ENCODE measurements around the gene UBE2L3.
"Not testable (repeated sequence)": the region's sequence is repeated elsewhere in the genome, so short reads cannot be mapped to it uniquely, and the experiment has no call there.

Gene UBE2L3

DNA sequence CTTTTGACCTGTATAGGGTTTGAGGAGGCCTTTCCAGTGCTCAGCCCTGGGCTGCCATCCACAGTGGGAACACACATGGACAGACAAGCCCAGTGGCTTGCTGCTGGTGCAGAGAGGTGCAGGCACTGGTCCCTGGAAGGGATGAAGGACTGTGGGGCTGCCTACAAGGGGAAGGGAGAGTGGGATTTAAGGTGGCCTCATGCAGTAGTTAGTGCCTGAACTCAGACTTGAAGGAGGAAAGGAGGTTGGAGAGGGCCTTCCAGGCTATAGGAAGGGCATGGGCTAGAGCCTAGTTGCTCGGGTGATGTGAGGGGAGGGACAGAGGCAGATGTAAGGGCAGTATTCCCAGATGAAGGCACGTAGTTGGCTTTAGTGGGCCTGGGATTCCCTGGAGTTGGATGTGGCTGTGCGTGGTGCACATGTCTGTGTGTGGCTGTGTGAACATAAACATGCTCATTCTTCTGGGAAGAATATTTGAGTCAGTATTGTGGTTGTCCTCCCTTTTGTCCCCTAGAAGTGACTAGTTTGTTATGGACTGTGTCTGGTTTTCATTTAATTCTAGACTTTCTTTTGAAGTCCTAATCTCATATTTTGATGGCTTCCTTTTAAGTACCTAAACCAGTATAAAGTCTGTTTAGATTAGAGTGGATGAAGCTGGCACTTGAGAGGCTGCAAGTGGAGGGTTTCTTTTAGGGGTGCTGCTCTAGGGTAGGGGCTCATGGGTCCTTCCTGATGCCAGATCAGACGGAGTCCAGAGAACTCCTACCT is 43.9 kb downstream of the UBE2L3 start:
- H3K27me3 ChIP-seq, result no peaks in the 10 kb centered on the region
- DNase-seq, result no peak
- H3K9me3 ChIP-seq, result no peaks in the 10 kb centered on the region
- no peak for TF ChIP-seq CTCF (IDR thresholded peaks at IDR 0.05; ENCODE audit: low read depth, low read length)
- H3K36me3 ChIP-seq, result peaks cover 58% of the 10 kb centered on the region
- no peak overlapping the region for H3K4me3 ChIP-seq (ENCODE audit: low read depth, low read length)
- no peaks in the 10 kb centered on the region for H3K4me1 ChIP-seq

DNA sequence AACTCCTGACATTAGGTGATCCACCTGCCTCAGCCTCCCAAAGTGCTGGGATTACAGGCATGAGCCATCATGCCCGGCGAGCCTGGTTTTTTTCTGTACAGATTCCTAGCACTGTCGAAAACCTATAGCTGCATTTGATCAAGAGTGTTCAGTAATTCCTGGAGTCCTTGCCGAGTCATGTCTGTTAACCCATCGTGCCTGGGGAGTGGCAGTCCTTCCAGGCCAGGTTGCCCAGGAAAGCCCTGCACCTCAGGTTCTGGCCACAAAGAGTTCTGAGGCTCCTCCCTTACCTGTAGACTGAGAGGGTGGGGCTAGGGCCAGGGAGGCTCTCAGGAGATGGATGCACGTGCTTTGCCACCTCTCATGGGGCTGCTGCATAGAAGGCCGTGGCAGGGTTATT is 45.3 kb downstream of the UBE2L3 start:
- no peak for DNase-seq
- Histone ChIP-seq H3K36me3 (peaks cover 60% of the 10 kb centered on the region), H3K4me1 (no peaks in the 10 kb centered on the region), H3K27me3 (no peaks in the 10 kb centered on the region), H3K4me3 (ENCODE audit: low read depth, low read length) (no peak overlapping the region), H3K9me3 (no peaks in the 10 kb centered on the region)
- TF ChIP-seq CTCF (IDR thresholded peaks at IDR 0.05; ENCODE audit: low read depth, low read length), result no peak

- no peak for TF ChIP-seq CTCF (IDR thresholded peaks at IDR 0.05; ENCODE audit: low read depth, low read length)
- Histone ChIP-seq H3K4me3 (ENCODE audit: low read depth, low read length) (no peak overlapping the region), H3K27me3 (no peaks in the 10 kb centered on the region), H3K4me1 (no peaks in the 10 kb centered on the region), H3K36me3 (peaks cover 61% of the 10 kb centered on the region), H3K9me3 (no peaks in the 10 kb centered on the region)
- DNase-seq, result no peak
Measured at GRCh38 chr22:21613553-21614233, 46.2 kb downstream of the UBE2L3 start.

DNA sequence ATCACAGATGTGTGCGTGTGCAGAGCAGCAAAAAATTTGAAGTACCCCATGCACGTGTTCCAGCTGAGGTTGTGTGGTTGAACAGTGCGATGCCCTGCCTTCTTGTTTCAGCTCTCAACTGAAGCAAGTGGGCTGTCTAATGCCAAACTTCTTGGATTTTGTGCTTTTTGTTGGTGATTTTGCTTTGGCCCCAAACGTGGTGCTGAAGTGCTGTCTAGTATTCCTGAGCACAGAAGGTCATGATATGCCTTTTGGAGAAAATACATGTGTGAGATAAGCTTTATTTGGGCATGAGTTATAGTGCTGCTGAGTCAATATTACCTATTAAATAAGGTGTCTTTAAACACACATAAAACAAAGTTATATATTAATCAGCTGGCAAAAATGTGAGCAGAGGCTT is 48.2 kb downstream of the UBE2L3 start:
- Histone ChIP-seq H3K4me1 (no peaks in the 10 kb centered on the region), H3K9me3 (no peaks in the 10 kb centered on the region), H3K4me3 (ENCODE audit: low read depth, low read length) (no peak overlapping the region), H3K36me3 (peaks cover 58% of the 10 kb centered on the region), H3K27me3 (no peaks in the 10 kb centered on the region)
- DNase-seq, result no peak
- TF ChIP-seq CTCF (IDR thresholded peaks at IDR 0.05; ENCODE audit: low read depth, low read length), result no peak

GRCh38 chr22:21617337-21617736 is 49.8 kb downstream of the UBE2L3 start:
- not testable (repeated sequence) for H3K4me1 ChIP-seq, H3K27me3 ChIP-seq
- H3K36me3 ChIP-seq, result peaks cover 53% of the 10 kb centered on the region

GRCh38 chr22:21621025-21621424 is 53.5 kb downstream of the UBE2L3 start:
- H3K4me1 ChIP-seq, result no peaks in the 10 kb centered on the region
- no peak for TF ChIP-seq CTCF (IDR thresholded peaks at IDR 0.05; ENCODE audit: low read depth, low read length)
- H3K9me3 ChIP-seq, result no peaks in the 10 kb centered on the region
- no peaks in the 10 kb centered on the region for H3K27me3 ChIP-seq
- DNase-seq, result no peak
- H3K36me3 ChIP-seq, result peaks cover 44% of the 10 kb centered on the region
- H3K4me3 ChIP-seq (ENCODE audit: low read depth, low read length), result no peak overlapping the region

More at GRCh38 chr22:21617337-21617736, 49.8 kb downstream of the UBE2L3 start:
- H3K9me3 ChIP-seq; DNase-seq; H3K4me3 ChIP-seq (ENCODE audit: low read depth, low read length): not testable (repeated sequence)

All from BE2C (cell line).